ENCODE measurements around the gene MLST8.

DNA sequence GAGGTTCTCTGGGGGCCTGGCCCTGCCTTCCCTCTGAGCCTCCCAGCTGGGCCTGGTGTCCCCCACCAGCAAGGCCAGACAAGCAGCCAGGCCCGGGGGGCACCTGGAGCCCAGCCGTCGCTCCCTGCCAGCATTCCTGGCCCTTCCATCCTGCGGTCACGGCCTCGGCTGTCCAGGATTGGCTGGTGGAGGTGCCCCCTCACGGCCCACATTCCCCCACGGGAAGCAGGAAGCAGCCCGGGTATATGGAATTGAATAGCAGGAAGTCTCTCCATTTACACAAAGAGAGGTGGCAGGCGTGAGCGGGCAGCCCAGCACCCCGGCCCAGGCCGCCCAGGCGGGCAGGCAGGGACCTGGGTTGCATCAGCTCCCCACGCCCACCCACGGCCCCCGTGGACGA, 35.2 kb upstream of the MLST8 start:
- TF ChIP-seq, protein P1, sequence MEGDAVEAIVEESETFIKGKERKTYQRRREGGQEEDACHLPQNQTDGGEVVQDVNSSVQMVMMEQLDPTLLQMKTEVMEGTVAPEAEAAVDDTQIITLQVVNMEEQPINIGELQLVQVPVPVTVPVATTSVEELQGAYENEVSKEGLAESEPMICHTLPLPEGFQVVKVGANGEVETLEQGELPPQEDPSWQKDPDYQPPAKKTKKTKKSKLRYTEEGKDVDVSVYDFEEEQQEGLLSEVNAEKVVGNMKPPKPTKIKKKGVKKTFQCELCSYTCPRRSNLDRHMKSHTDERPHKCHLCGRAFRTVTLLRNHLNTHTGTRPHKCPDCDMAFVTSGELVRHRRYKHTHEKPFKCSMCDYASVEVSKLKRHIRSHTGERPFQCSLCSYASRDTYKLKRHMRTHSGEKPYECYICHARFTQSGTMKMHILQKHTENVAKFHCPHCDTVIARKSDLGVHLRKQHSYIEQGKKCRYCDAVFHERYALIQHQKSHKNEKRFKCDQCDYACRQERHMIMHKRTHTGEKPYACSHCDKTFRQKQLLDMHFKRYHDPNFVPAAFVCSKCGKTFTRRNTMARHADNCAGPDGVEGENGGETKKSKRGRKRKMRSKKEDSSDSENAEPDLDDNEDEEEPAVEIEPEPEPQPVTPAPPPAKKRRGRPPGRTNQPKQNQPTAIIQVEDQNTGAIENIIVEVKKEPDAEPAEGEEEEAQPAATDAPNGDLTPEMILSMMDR (IDR thresholded peaks at IDR 0.05): peak in 1 of 4 experiments; percentile 11
- TF ChIP-seq POLR2A (IDR thresholded peaks at IDR 0.05): peak; percentile 27 to 41

All from uterus (tissue), 2 donors.